GM12878 (cell line): ENCODE measurements around the gene TAF7L. TPM values are rescaled to one million over a fixed set of nuclear protein-coding genes. Genes with fewer than 3 reads are reported as not detected.

Experiments
- ATAC-seq: fragments of 200-7000 bp; cut with Tn5 transposase; 3 replicates; pipeline ENCODE4 v1.9.1; 2020; ENCODE audit warnings: mild to moderate bottlenecking, moderate library complexity
- BruUV-seq: library from RNA; stranded (reverse); fragments of 400-500 nt; replicated peaks from 2 replicates; lab custom pipeline; 2021; lab: Mats Ljungman, UMichigan
- CTCF ChIA-PET: fragments of 300-600 bp; sonication (Branson Sonifier 250); formaldehyde crosslinking; extraction: SDS; loops from one replicate; lab custom pipeline; 2021; ENCODE audit warnings: inconsistent platforms; lab: Yijun Ruan, JAX
- POLR2A ChIA-PET: fragments of 350-600 bp; formaldehyde crosslinking; extraction: SDS; loops from one replicate; lab custom pipeline; 2021; ENCODE audit warnings: inconsistent platforms; lab: Charles Lee
- RAD21 ChIA-PET: fragments of 300-600 bp; sonication (Branson Sonifier 250); formaldehyde crosslinking; loops from one replicate; lab custom pipeline; 2023; ENCODE audit warnings: antibody characterized with exemption; ENCODE audit not compliant: unreplicated experiment; lab: Charles Lee
- SMC1A ChIA-PET: fragments of 300-600 bp; sonication (Branson Sonifier 250); formaldehyde crosslinking; loops from one replicate; lab custom pipeline; 2023; ENCODE audit not compliant: unreplicated experiment, uncharacterized antibody; lab: Charles Lee
- DNase-seq: peaks from one replicate; pipeline ENCODE4 v3.0.0-alpha.2; 2011; ENCODE audit warnings: low read depth, low spot score
- FAIRE-seq: peaks from 3 replicates; lab custom pipeline; 2011; peaks lifted over from hg19 to GRCh38; lab: Jason Lieb, UNC
- H2AFZ ChIP-seq: 2 replicates; pipeline ENCODE4 v1.6.0; 2011; ENCODE audit warnings: low read depth, low read length, control low read depth; ENCODE audit not compliant: control insufficient read depth
- H3K27ac ChIP-seq: 2 replicates; pipeline ENCODE4 v1.5.1; 2011; ENCODE audit warnings: control low read depth; ENCODE audit not compliant: control insufficient read depth, insufficient read depth
- H3K27me3 ChIP-seq, 2 experiments: replicated peaks in 1 of 2; 2 replicates each; pipeline versions ENCODE4 v1.6.0 to v1.6.1; 2011; ENCODE audit warnings: low read length in 1 of 2; ENCODE audit not compliant: control insufficient read depth in 2 of 2, insufficient read depth in 2 of 2
- H3K36me3 ChIP-seq, 2 experiments: 2 replicates each; pipeline ENCODE4 v1.5.1; 2011; ENCODE audit warnings: low read length in 1 of 2; ENCODE audit not compliant: control insufficient read depth in 2 of 2, insufficient read depth in 2 of 2
- H3K4me1 ChIP-seq: 2 replicates; pipeline ENCODE4 v1.6.1; 2011; ENCODE audit warnings: mild to moderate bottlenecking, low read length, moderate library complexity, mixed read lengths; ENCODE audit not compliant: control insufficient read depth, insufficient read depth
- H3K4me2 ChIP-seq: 2 replicates; pipeline ENCODE4 v1.6.0; 2011; ENCODE audit warnings: control low read depth; ENCODE audit not compliant: control insufficient read depth, insufficient read depth
- H3K4me3 ChIP-seq: fragments of 200-600 bp; sonication (generic); 2 replicates; pipeline ENCODE4 v1.5.1; 2016
- H3K79me2 ChIP-seq: 2 replicates; pipeline ENCODE4 v1.6.0; 2011; ENCODE audit warnings: low read length; ENCODE audit not compliant: control insufficient read depth, insufficient read depth
- H3K9ac ChIP-seq: 2 replicates; pipeline ENCODE4 v1.8.0; 2011; ENCODE audit warnings: low read length, control low read depth, mixed read lengths; ENCODE audit not compliant: control insufficient read depth, insufficient read depth
- H3K9me3 ChIP-seq: replicated peaks from 3 replicates; pipeline ENCODE4 v1.5.1; 2011; ENCODE audit warnings: mild to moderate bottlenecking, low read length; ENCODE audit not compliant: control insufficient read depth, insufficient read depth
- H4K20me1 ChIP-seq: 2 replicates; pipeline ENCODE4 v1.6.0; 2011; ENCODE audit not compliant: control insufficient read depth, insufficient read depth
- ATF2 ChIP-seq: IDR thresholded peaks from 2 replicates; pipeline ENCODE4 v1.6.1; 2012; ENCODE audit warnings: low read length, inconsistent platforms
- BACH1 ChIP-seq: fragments of 450-650 bp; IDR thresholded peaks from 2 replicates; pipeline ENCODE4 v1.6.1; 2017; ENCODE audit warnings: mild to moderate bottlenecking, borderline replicate concordance
- CHD1 ChIP-seq: IDR thresholded peaks from 2 replicates; pipeline ENCODE4 v1.6.1; 2012; ENCODE audit warnings: low read depth, low read length, improper control_type of control experiment
- CHD2 ChIP-seq: IDR thresholded peaks from 2 replicates; pipeline ENCODE4 v1.6.1; 2011; ENCODE audit warnings: low read depth, low read length, improper control_type of control experiment, borderline replicate concordance
- CREM ChIP-seq: IDR thresholded peaks from 2 replicates; pipeline ENCODE4 v1.6.1; 2014; ENCODE audit warnings: antibody characterized with exemption, low read depth
- EZH2 ChIP-seq: IDR thresholded peaks from 2 replicates; pipeline ENCODE4 v1.6.1; 2012; ENCODE audit warnings: low read depth, mild to moderate bottlenecking, control low read depth, inconsistent platforms, low read length, borderline replicate concordance; ENCODE audit not compliant: control insufficient read depth
- KAT2A ChIP-seq: conservative IDR thresholded peaks from 2 replicates; pipeline ENCODE4 v1.6.1; 2011; ENCODE audit warnings: low read depth, low read length; ENCODE audit not compliant: control insufficient read depth
- NFYB ChIP-seq: IDR thresholded peaks from 2 replicates; pipeline ENCODE4 v1.6.1; 2011; ENCODE audit warnings: low read depth, mild to moderate bottlenecking, low read length, improper control_type of control experiment, moderate library complexity; ENCODE audit not compliant: insufficient read depth
- RUNX3 ChIP-seq: IDR thresholded peaks from 2 replicates; pipeline ENCODE4 v1.6.1; 2012; ENCODE audit warnings: low read length, inconsistent platforms
- WGBS: methylation state at CpG from one replicate; pipeline ENCODE4 v1.1.6; 2016; ENCODE audit warnings: low lambda C conversion rate; ENCODE audit not compliant: insufficient replicate concordance, insufficient coverage; ENCODE audit errors: missing lambda C conversion rate; 5-methylcytosine and 5-hydroxymethylcytosine counted together
- in situ Hi-C: fragments of 300-500 bp; cut with MboI; formaldehyde crosslinking; loops from 9 replicates; pipeline ENCODE4 v1.14.3; 2018; ENCODE audit warnings: mixed read lengths
- intact Hi-C: fragments of 100-400 bp; cut with micrococcal nuclease; formaldehyde crosslinking; loops from one replicate; pipeline ENCODE4 v1.14.2; 2022; ENCODE audit not compliant: unreplicated experiment
- polyA plus RNA-seq, 11 experiments: library from polyadenylated mRNA; depleted of rRNA in 4 of 11; unstranded in 6 of 11; stranded (reverse) in 5 of 11; fragments of >200 nt; fragmentation: Nextera tagmentation in 4 of 11; fragmentation: Illumina TruSeq in 1 of 11; extraction: Ambion mirVana in 4 of 11; extraction: Trizol in 1 of 11; gene quantifications; 1 replicate in 1 of 11; 2 replicates in 10 of 11; pipeline versions ENCODE4 v1.2.1 to v1.2.3, GENCODE V29; 2011 to 2016; ENCODE audit warnings: inconsistent platforms in 2 of 11, missing spikeins in 2 of 11, low read depth in 1 of 11
- total RNA-seq, 4 experiments: library from RNA; depleted of rRNA in 3 of 4; stranded (reverse); fragments of >200 nt in 3 of 4; fragmentation: Illumina TruSeq in 1 of 4; extraction: Trizol in 1 of 4; gene quantifications; 2 replicates each; pipeline versions ENCODE4 v1.2.1 to v1.2.3, GENCODE V29; 2013 to 2021
- TF ChIP-seq, protein P1 (sequence below): fragments of 450-650 bp; formaldehyde crosslinking; IDR thresholded peaks from 2 replicates; pipeline ENCODE4 v1.4.0; 2020; ENCODE audit warnings: mild to moderate bottlenecking, moderate library complexity
- TF ChIP-seq, protein P2 (sequence below), 3 experiments: IDR thresholded peaks in 2 of 3; conservative IDR thresholded peaks in 1 of 3; 2 replicates each; pipeline ENCODE4 v1.5.1; 2011; ENCODE audit warnings: low read depth in 3 of 3, low read length in 3 of 3, mild to moderate bottlenecking in 3 of 3, control low read depth in 2 of 3, moderate library complexity in 2 of 3, inconsistent platforms in 1 of 3, mixed read lengths in 1 of 3; ENCODE audit not compliant: control insufficient read depth in 2 of 3, insufficient read depth in 1 of 3; ENCODE audit errors: extremely low read depth in 1 of 3
- TF ChIP-seq, protein P3 (sequence below): fragments of 450-650 bp; IDR thresholded peaks from 2 replicates; pipeline ENCODE4 v1.6.1; 2016; ENCODE audit warnings: mild to moderate bottlenecking, moderate library complexity, borderline replicate concordance

TAF7L gene
- total and polyA plus RNA-seq, 10 of the 15 experiments (the other 5 are each of a cell fraction or from before 2014, with no cell fraction given) = 0.05 to 0.11 (median 0.08) TPM; not detected in 6

DNA sequence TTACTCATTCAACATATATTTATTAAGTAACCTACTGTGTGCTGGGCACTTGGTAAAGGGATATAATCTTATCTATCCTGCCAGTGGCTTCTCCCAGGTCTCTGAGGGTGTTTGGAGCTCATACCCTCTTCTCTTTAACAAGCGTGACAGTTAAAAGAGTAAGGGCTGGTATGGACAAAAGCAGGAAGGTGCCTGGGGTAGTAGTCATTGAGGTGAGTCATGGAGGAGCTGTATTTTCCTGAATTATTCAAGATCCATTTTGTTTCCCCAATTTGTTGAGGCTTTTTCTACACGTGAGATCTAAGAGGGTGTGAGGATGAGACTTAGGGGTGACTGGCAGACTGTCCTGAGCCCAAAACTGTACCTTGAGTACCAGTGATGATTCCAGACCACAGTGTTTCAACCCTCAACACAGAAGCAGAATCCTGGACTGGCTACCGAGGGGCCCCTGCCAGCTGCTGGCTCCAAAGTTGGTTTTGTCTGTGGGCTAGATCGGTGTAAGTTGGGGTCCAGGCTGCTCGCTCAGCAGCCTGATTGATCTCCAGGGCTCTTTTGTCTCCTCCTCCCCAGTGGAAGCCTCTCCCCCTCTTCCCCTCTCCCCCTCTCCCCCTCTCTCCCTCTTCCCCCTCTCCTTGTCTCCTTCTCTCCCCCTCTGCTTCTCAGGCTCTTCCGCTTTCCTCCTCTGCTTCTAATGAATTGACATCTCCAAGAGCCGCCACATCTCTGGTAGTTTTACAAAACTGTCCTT is 71.8 kb downstream of the TAF7L start, which contains the start of gene DRP2:
TSS of gene DRP2 (plus strand) at position 671 of the 748 bp plus-strand sequence. CDS start 11,862 bp downstream, outside the sequence.
- FAIRE-seq (no peak), ATAC-seq (no peak), DNase-seq (no peak)
- ChIA-PET CTCF (no interaction called here), RAD21 (no interaction called here), POLR2A (no interaction called here), SMC1A (no interaction called here)
- Histone ChIP-seq H3K9ac (no peak within 1 kb of the TSS), H3K79me2 (no peaks in the 10 kb centered on the region), H3K36me3 (no peaks in the 10 kb centered on the region), H2AFZ (no peak within 1 kb of the TSS), H3K4me3 (no peak within 1 kb of the TSS), H3K27ac (no peak within 1 kb of the TSS), H4K20me1 (no peaks in the 10 kb centered on the region), H3K4me1 (no peaks in the 10 kb centered on the region), H3K4me2 (no peak within 1 kb of the TSS), H3K9me3 (no peaks in the 10 kb centered on the region), H3K27me3 (no peaks in the 10 kb centered on the region)
- intact Hi-C loops = no loop called here
- 53% methylated on average over 5 of the region's 7 CpGs for WGBS
- BruUV-seq = no TSS peak
- in situ Hi-C loops = no loop called here
- TF ChIP-seq CREM (no peak), KAT2A (no peak), CHD2 (no peak), ATF2 (no peak), BACH1 (no peak), NFYB (no peak), RUNX3 (no peak), EZH2 (no peak), CHD1 (no peak)
- TF ChIP-seq, protein P1, sequence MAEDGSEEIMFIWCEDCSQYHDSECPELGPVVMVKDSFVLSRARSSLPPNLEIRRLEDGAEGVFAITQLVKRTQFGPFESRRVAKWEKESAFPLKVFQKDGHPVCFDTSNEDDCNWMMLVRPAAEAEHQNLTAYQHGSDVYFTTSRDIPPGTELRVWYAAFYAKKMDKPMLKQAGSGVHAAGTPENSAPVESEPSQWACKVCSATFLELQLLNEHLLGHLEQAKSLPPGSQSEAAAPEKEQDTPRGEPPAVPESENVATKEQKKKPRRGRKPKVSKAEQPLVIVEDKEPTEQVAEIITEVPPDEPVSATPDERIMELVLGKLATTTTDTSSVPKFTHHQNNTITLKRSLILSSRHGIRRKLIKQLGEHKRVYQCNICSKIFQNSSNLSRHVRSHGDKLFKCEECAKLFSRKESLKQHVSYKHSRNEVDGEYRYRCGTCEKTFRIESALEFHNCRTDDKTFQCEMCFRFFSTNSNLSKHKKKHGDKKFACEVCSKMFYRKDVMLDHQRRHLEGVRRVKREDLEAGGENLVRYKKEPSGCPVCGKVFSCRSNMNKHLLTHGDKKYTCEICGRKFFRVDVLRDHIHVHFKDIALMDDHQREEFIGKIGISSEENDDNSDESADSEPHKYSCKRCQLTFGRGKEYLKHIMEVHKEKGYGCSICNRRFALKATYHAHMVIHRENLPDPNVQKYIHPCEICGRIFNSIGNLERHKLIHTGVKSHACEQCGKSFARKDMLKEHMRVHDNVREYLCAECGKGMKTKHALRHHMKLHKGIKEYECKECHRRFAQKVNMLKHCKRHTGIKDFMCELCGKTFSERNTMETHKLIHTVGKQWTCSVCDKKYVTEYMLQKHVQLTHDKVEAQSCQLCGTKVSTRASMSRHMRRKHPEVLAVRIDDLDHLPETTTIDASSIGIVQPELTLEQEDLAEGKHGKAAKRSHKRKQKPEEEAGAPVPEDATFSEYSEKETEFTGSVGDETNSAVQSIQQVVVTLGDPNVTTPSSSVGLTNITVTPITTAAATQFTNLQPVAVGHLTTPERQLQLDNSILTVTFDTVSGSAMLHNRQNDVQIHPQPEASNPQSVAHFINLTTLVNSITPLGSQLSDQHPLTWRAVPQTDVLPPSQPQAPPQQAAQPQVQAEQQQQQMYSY (CRISPR knock-in tag) = no peak
- TF ChIP-seq, protein P2, sequence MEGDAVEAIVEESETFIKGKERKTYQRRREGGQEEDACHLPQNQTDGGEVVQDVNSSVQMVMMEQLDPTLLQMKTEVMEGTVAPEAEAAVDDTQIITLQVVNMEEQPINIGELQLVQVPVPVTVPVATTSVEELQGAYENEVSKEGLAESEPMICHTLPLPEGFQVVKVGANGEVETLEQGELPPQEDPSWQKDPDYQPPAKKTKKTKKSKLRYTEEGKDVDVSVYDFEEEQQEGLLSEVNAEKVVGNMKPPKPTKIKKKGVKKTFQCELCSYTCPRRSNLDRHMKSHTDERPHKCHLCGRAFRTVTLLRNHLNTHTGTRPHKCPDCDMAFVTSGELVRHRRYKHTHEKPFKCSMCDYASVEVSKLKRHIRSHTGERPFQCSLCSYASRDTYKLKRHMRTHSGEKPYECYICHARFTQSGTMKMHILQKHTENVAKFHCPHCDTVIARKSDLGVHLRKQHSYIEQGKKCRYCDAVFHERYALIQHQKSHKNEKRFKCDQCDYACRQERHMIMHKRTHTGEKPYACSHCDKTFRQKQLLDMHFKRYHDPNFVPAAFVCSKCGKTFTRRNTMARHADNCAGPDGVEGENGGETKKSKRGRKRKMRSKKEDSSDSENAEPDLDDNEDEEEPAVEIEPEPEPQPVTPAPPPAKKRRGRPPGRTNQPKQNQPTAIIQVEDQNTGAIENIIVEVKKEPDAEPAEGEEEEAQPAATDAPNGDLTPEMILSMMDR (IDR thresholded peaks at IDR 0.05 in 2 of 3, conservative IDR thresholded peaks at IDR 0.05 in 1 of 3; ENCODE audit: control insufficient read depth in 2 of 3, extremely low read depth in 1 of 3, insufficient read depth in 1 of 3, low read depth in 3 of 3, low read length in 3 of 3) = no peak
- TF ChIP-seq, protein P3, sequence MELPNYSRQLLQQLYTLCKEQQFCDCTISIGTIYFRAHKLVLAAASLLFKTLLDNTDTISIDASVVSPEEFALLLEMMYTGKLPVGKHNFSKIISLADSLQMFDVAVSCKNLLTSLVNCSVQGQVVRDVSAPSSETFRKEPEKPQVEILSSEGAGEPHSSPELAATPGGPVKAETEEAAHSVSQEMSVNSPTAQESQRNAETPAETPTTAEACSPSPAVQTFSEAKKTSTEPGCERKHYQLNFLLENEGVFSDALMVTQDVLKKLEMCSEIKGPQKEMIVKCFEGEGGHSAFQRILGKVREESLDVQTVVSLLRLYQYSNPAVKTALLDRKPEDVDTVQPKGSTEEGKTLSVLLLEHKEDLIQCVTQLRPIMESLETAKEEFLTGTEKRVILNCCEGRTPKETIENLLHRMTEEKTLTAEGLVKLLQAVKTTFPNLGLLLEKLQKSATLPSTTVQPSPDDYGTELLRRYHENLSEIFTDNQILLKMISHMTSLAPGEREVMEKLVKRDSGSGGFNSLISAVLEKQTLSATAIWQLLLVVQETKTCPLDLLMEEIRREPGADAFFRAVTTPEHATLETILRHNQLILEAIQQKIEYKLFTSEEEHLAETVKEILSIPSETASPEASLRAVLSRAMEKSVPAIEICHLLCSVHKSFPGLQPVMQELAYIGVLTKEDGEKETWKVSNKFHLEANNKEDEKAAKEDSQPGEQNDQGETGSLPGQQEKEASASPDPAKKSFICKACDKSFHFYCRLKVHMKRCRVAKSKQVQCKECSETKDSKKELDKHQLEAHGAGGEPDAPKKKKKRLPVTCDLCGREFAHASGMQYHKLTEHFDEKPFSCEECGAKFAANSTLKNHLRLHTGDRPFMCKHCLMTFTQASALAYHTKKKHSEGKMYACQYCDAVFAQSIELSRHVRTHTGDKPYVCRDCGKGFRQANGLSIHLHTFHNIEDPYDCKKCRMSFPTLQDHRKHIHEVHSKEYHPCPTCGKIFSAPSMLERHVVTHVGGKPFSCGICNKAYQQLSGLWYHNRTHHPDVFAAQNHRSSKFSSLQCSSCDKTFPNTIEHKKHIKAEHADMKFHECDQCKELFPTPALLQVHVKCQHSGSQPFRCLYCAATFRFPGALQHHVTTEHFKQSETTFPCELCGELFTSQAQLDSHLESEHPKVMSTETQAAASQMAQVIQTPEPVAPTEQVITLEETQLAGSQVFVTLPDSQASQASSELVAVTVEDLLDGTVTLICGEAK = no peak
